ENCODE measurements around the gene NOMO2.
"Not testable (repeated sequence)": the region's sequence is repeated elsewhere in the genome, so short reads cannot be mapped to it uniquely, and the experiment has no call there.

NOMO2 gene

DNA sequence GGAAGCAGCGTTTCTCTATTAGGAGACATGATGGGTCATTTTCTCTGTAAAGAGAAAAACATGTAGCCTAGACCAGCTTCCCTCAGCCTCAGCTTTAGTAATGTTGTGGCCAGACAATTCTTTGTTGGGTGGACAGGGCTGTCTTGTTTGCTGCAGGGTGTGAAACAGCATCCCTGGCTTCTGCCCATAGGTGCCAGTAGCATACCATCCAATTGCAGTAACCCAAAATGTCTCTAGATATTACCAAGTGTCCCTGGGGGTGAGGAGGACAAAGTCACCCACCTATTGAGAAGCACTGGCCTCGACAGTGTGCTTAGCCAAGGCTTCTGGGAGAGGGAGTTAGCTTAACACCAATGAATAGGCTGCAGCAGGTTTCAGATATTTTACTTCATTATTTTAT lies 14.0 kb upstream of the NOMO2 start:
- DNase-seq: not testable (repeated sequence)

DNA sequence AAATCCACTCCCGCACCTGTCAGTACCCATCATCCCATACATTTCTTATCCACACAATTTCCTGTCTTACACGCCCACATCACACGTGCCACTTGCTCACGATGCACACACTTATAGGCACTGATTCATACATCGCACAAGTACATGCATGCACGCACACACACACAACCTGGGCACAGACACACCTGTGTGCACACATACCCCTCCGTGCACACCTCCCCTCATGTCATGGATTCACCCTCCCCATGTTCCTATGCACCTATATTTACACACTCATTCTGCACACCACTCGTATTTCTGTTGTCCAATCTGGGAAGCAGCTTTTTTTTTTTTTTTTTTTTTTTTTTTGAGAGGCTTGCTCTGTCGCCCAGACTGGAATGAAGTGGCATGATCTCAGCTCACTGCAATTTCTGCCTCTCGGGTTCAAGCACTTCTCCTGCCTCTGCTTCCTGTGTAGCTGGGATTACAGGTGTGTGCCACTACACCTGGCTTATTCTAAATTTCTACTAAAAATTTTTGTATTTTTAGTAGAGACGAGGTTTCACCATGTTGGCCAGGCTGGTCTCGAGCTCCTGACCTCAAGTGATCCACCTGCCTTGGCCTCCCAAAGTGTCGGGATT lies 13.5 kb upstream of the NOMO2 start:
- DNase-seq: not testable (repeated sequence)

DNA sequence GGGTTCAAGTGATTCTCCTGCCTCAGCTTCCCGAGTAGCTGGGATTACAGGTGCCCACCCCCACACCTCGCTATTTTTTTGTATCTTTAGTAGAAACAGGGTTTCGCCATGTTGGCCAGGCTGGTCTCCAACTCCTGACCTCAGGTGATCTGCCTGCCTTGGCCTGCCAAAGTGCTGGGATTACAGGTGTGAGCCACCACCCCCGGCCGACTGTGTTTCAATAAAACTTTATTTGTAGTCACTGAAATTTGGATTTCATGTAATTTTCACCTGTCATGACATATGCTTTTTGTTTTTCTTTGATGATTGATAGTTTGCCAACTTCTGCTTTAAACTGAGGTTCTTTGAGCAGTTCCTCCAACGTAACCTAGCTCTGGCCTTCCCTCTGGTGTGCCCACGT lies 12.0 kb upstream of the NOMO2 start:
- not testable (repeated sequence) for DNase-seq

DNA sequence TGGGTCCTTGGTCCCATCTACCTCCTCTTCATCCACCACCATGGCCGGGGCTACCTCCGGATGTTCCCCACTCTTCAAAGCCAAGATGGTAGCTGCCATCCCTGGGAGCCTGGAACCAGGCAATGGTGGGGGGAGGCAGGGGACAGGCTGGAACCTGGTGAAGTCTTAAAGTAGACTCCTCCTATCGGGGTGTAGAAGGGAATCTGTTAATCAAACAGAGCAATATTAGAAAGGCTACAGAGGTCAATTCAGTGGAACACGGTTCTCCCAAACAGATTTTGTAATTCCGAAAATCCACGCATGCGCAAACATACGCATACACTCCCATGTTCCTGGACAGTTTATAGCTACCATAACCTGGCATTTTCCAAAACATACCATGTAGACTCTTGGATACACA lies 11.1 kb upstream of the NOMO2 start:
- DNase-seq: not testable (repeated sequence)

DNA sequence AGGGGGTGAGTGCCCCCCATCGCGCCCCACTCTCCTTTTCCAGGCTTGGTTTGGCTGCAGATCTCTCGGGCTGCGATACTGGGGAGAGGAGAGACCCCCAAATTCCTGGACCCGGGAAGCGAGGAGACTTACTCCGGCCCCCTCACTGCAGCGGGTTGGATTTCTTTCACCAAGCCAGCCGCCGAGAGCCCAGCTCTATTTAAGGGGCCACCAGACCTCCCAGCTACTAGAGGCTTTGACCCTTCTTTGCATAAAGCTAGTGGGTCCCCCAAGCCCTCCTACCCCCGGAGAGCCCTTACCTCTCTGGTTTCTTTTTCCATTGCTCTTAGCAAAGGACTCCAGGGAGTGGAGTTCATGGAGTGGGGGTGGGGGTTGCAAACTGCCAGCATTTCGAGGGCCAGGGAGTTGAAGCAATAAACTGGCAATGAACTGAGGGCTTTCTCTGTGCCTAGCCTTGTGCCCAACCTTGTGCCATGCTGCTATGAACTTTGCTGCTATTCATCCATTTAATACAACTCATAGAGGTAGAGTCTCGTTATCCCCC lies 9.5 kb upstream of the NOMO2 start:
- not testable (repeated sequence) for DNase-seq

DNA sequence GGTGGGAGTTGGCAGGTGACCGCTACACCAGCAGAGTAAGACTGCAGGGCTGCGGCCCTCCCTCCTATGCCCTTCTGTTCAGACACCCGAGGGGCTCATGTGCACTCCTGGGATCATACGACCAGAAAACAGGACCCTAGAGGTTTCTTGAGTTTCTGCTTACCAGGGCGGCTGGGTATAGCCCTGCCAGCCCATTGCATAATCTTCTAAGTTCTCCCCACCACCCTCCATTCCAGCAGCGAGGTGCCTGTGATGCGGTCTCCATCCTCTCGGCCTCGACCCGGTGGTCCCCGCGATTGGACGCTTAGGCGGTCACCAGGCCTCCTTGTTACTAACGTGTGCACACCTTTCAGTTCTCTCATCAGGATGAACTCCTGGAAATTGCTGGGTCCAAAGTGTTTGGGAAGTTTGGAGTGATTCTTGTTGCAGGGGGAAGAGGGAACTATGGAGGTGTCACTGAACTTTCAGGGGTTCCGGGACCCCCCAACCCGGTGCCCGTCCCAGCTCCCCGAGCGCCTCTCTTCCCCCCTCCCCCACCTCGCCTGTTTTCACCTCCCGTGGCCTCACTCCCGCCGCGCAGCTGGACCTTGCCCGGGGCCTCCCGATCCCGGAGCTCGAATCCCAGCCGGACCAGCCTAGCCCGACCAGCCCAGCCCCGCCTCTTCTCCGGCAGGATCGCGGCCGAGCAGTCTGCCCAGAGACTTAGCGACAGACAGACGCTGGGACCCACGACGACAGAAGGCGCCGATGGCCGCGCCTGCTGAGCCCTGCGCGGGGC lies 8.8 kb upstream of the NOMO2 start:
- not testable (repeated sequence) for DNase-seq

DNA sequence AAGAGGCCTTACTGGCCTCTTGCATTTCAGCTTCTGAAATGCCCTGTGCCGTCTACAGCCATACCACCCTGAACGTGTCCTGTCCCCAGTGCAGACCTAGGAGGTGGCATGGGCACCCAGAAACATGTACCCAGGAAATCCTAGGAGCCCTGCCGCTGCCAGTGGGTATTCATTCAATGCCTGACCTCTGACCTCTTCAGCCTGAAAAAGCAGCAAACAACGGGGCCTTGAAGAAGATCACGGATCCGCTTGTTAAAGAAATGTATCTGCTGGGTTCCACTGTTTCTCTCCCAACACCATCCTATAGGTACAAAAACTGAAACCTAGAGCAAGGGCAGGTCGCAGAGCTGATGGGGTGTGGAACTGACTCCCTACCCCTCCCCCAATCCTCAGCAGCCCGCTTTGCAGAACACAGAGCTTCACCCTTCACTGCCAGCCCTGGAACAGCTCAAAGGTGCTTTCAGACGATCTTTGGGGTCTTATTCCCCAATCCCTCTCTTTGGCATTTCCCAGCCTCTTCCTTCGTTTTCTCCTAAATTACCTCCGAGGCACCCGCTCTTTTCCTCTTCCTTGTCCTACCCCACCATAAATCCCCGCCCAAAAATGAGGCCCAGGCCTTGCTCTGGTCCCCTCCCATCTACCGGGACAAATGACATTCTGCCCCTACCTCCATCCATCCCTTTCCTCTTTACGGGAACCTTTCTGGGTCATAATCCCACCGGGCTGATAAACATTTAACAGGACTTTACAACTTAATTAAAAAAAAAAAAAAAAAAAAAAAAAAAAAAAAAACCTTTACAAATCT lies 1.3 kb downstream of the NOMO2 start:
- DNase-seq: not testable (repeated sequence)

DNA sequence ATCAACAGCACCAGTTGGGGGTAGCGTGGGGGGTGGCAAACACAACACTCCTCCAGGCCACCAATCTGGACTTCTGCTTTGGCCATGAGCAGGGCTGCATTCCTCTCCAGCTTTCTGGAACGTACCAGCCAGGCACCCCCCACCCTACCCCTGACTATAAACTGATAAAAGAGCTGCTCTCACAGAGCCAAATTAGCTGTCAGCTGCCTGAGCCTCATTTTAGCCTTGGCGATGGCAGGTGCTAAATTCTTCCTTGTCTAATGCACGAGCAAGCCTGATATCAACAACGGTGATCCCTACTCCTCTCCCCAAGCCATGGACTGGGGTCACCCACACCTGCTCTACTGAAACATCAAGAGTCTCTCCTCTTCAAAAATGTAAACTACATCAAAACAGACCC lies 8.2 kb downstream of the NOMO2 start:
- not testable (repeated sequence) for DNase-seq

DNA sequence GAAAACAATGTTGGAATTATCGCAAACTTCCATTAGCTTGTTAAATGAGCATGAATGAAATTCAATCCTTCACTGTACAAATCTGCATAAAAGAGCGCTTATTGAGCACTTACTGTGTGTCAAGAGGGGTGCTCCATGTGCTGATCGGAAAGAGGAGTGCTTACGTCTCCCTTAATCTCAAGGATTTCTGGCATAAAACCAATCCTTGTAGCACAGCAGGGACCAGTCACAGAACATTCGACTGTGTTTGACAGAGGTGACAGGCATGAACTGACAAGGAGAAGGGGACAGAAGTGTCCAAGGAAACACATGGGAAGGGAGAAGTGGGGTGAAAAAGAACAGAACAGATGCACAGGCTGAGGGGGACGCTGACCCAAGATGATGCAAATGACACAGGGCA lies 14.5 kb downstream of the NOMO2 start:
- not testable (repeated sequence) for DNase-seq

DNA sequence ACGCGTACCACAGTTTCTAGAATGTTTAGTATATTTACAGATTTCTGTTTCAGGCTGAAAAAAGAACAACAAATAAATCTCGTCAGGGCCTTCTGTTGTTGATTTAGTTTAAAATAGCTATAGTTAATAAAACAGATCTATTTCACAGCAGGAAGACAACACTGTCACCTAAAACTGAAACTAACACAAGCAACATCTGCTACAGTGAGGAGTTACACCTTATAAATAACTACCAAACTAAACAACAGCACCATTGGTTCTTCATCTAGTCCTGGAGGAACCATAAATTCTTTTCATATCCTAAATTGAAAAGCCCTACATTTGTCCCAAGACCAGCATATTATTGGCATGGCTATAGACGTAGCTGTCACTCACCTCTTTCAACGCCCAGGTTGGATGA lies 15.0 kb downstream of the NOMO2 start:
- not testable (repeated sequence) for DNase-seq

DNA sequence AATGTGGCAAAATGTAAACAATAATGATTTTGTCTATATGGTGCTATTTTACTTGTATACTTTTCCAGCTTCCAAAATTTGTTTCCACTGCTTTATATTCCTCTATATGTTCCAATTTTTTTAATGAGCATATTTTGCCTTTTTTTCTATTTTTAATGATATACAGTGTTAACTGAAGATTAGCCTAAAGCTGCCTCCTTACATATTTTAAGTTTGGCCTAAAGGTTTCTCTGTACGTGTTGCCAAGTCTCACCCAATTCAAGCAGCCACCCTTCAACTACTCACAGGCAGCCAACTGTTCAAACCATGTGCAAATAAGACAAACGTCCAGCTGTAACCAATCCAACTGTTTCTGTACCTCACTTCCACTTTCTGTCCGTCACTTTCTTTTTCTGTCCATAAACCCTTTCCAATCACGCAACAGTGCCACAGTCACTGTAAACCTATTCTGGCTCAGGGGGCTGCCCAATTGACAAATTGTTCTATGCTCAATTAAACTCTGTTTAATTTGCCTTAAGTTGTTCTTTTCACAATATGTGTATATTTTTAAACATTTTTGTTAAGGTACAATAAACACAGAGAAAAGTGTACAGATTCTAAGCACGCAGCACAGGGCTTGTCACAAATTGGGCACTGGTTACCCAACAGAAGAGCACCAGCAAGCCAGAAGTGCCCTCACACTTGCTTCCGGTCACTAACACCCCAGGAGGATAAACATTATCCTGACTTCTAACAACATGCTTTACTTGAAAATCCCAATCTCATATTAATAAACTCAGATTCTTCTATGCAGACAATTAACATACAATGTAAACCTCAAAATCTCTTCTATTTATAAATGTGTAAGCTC lies 17.4 kb downstream of the NOMO2 start:
- DNase-seq: not testable (repeated sequence)

DNA sequence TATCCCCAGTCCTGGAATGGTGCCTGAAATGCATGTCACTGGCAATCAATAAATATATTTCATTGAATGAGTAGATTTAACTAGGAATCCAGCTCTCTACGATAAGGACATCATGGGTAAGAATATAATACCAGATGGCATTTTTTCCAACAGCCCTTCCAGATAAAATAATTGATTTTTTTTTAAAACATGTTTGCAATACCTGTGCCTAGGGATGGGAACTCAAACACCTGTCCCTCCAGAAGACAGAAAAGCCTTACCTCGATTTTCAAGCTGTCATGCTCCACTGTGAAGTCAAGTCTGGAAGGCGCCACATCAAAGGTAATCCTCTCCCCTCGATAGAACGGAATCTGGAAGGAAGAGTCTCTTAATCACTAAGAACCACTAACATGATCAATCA lies 20.0 kb downstream of the NOMO2 start:
- DNase-seq: not testable (repeated sequence)

DNA sequence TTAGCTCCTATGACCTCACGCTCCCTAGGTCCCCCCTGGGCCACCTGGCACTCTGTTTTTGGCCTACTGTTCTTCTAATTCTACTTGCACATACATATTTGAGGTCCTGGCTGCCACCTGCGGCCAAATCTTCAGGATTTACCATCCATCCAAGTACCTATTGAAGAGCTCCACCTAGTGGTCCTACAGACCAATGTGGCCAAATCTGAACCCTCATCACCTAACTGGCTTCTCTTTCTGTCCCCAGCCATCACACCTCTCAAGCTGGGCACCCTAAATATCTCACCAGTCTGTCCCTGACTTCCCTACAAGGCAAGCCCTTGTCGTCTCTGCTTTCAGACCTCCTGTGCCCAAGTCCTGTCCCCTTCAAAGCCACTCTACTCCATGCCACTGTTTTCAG lies 24.9 kb downstream of the NOMO2 start:
- not testable (repeated sequence) for DNase-seq

DNA sequence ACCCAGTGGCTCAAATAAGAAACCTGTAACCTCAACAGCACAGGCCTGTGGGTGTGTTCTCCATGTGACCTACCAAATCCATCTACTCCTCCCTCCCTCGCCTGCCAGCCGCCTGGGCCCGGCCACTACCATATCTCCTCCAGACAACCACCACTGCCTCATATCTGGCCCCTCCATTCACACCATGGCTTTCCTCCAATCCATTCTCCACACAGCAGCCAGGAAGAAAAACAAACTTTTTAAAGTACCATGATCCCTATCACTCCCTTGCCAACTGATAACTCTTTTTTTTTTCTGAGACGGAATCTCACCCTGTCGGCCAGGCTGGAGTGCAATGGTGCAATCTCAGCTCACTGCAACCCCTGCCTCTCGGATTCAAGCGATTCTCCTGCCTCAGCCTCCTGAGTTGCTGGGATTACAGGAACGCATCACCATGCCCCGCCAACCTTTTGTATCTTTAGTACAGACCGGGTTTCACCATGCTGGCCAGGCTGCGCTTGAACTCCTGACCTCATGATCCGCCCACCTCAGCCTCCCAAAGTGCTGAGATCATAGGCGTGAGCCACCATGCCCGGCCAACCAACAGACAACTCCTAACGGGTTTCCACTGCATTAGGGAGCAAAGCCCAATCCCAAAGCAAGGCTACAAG lies 26.3 kb downstream of the NOMO2 start:
- not testable (repeated sequence) for DNase-seq

DNA sequence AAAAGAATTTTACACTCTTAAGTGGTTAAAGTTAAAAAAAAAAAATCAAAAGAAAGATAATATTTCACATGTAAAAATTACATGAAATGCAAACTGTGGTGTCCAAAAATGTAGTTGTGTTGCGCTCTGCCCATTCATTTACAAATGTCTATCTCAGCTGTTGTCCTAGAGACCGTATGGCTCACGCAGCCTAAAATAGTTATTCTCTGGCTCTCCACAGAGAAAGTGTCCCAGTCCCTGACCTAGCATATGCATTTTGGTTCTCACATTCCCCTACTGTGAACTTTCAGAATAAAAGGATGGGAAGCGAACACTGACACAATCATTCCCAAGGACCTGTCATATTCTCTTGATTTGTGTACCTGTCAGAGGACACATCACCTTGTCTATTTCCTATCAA lies 27.6 kb downstream of the NOMO2 start:
- DNase-seq: not testable (repeated sequence)

DNA sequence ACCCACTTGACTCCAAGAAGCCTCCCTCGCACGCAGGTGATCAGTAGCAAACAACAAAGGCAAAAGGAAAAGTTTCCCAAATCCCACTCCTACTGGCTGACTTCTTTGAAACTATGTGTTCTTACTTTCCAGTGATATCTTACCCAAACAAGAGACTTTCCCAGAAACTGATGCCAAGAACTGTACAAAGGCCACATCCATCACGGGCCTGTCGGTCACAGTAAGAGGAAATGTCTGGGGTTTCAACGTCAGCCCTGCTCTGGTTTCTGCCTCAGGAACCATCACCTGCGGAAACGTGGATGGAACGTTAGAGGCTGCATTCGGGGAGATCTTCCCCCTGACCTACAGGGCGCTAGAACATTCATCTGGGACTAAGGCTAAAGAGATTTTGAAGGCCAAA lies 30.6 kb downstream of the NOMO2 start:
- DNase-seq: not testable (repeated sequence)

DNA sequence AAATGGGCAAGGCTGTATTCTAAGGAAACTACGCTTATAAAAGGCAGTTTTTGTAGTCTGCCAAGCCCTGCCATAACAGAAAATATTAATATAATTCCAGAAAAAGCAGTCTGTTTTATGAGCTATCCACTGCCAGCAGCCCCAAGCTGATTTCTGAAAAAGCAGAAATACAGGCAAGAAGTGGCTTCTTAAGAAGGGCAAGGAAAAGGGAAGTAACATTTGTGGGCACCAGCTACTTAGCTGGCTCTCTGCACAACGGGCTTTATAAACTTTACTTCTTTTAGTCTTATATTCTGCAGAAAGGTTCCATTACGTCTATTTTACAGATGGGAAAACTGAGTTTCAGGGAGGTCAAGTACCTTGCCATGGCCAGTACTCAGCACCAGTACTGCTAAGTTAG lies 31.6 kb downstream of the NOMO2 start:
- not testable (repeated sequence) for DNase-seq

DNA sequence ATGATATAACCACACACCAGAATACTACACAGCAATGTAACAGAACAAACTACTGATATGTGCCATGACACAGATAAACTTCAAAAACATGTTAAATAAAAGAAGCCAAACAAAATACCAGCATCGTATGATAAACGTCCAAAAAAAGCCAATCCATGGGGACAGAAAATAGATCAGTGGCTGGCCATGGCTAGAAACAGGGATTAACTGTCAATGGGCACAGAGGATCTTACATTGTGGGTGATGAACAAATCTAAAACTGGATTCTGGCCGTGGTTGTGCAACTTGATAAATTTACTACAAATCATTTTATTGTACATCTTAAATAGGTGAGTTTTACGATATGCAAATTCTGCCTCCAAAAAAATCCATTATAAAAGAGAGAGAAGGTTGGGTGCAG lies 35.4 kb downstream of the NOMO2 start:
- DNase-seq: not testable (repeated sequence)

DNA sequence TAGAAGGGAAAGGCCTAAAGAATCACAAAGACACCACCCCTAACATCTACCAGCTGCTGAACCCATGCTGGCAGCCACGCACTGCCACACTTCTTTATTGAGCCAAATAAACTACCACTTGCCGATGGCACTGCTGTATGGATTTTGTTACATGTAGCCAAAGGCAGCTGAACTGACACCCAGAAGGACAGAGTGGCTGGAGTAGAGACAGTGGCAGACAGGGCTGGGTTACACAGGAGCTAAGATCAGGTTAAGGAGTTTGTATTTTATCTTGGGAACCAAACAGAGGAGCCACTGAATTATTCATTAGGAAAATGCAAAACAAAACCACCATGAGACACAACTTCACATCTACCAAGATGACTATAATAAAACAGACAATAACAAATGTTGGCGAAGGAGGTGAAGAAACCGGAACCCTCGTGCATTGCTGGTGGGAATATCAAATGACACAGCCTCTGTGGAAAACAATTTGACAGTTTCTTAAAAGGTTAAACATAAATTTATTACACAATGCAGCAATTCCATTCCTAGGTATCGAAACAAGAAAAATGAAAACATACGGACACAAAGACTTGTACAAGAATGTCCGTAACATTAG lies 35.9 kb downstream of the NOMO2 start:
- not testable (repeated sequence) for DNase-seq

DNA sequence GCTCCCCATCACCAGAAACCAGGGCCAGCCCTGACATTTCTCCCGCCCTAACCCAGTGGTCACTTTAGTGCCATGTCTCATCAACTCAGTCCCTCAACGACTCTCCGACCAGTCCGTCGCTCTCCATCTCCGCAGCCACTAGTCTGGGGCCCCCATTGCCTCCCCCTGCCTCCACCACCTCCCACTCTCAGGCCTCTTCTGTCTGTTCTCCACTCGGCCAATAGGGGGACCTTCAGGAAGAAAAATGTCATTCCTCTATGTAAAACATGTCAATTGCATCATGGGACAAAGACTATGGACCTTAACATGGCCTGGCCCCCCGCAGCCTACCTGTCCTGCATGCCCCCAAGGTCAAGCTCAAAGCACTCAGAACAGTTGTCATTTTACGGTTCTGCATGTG lies 39.3 kb downstream of the NOMO2 start:
- not testable (repeated sequence) for DNase-seq

DNA sequence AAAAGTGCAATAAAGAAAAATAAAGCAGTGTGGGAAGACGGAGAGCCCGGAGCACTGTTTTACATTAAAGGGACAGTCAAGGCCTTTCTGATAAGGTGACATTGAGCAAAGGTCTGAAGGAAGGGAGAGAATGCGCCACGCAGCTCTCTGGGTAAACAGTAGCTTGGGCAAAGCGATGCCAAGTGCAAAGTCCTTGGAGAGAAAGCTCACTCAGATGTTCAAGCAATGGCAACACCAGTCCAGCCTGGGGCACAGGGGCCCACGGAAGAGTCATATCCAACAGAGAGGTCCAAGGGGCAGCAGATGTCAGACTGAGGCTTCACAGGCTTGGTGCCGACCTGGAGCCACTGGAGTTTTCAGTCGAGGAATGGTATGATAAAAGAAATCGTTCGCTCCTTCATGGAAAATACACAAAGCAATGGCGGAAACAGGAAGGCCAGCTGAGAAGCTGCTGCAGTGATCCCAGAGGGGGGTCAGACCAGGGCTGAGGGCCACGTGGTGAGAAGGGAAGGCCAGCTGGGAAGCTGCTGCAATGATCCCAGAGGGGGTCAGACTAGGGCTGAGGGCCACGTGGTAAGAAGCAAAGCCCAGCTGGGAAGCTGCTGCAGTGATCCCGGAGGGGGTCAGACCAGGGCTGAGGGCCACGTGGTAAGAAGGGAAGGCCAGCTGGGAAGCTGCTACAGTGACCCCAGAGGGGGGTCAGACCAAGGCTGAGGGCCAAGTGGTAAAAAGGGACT lies 40.3 kb downstream of the NOMO2 start:
- DNase-seq: not testable (repeated sequence)
